ENCODE measurements around the gene IKZF4.
"Not testable (repeated sequence)": the region's sequence is repeated elsewhere in the genome, so short reads cannot be mapped to it uniquely, and the experiment has no call there.

- TF ChIP-seq, protein P1, sequence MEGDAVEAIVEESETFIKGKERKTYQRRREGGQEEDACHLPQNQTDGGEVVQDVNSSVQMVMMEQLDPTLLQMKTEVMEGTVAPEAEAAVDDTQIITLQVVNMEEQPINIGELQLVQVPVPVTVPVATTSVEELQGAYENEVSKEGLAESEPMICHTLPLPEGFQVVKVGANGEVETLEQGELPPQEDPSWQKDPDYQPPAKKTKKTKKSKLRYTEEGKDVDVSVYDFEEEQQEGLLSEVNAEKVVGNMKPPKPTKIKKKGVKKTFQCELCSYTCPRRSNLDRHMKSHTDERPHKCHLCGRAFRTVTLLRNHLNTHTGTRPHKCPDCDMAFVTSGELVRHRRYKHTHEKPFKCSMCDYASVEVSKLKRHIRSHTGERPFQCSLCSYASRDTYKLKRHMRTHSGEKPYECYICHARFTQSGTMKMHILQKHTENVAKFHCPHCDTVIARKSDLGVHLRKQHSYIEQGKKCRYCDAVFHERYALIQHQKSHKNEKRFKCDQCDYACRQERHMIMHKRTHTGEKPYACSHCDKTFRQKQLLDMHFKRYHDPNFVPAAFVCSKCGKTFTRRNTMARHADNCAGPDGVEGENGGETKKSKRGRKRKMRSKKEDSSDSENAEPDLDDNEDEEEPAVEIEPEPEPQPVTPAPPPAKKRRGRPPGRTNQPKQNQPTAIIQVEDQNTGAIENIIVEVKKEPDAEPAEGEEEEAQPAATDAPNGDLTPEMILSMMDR (conservative IDR thresholded peaks at IDR 0.05 in 1 of 2, IDR thresholded peaks at IDR 0.05 in 1 of 2; ENCODE audit: low read depth in 1 of 2, low read length in 2 of 2), result not testable (repeated sequence)
- TF ChIP-seq EZH2 (IDR thresholded peaks at IDR 0.05; ENCODE audit: low read length, missing control alignments), result not testable (repeated sequence)
Measured at GRCh38 chr12:56059964-56060363, 39.1 kb downstream of the IKZF4 start.
